GM19328 (cell line): ENCODE data around the gene FAM210B.
"Not testable (repeated sequence)": the region's sequence is repeated elsewhere in the genome, so short reads cannot be mapped to it uniquely, and the experiment has no call there.

Experiments used
- ATAC-seq: cut with Tn5 transposase; IDR thresholded peaks from one replicate; pipeline ENCODE4 v1.9.1; 2021; ENCODE audit warnings: mild to moderate bottlenecking, moderate library complexity; ENCODE audit not compliant: unreplicated experiment

Gene FAM210B

GRCh38 chr20:56358600-56359211 lies at the start of gene FAM210B:
FAM210B (plus strand) TSS chr20:56358974; CDS start chr20:56359006, 32 bp downstream.
- peak; percentile 98 for ATAC-seq

GRCh38 chr20:56316051-56316450 lies 42.7 kb upstream of the FAM210B start:
- ATAC-seq, result no peak

GRCh38 chr20:56316483-56316882 lies 42.3 kb upstream of the FAM210B start:
- no peak for ATAC-seq

GRCh38 chr20:56322681-56323080 lies 36.1 kb upstream of the FAM210B start:
- ATAC-seq, result no peak

DNA sequence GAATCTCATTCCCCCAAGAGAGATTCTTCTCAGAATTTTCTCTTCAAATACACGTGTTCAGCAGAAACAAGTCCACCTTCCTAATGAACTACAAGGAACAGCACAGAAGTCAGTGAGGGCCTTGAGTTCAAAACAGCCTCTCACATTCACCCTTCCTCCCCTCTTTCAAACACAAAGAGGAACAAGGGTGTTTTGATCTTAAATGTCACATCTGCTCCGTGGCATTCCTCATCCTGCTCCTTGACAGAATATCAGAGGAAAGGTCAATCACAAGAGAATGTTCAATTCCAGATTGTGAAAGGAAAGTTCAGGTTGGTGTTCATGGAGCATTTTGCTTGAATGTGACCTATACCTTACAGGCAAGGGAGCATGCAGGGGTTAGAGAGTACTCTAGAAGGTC lies 35.6 kb upstream of the FAM210B start:
- ATAC-seq, result no peak

DNA sequence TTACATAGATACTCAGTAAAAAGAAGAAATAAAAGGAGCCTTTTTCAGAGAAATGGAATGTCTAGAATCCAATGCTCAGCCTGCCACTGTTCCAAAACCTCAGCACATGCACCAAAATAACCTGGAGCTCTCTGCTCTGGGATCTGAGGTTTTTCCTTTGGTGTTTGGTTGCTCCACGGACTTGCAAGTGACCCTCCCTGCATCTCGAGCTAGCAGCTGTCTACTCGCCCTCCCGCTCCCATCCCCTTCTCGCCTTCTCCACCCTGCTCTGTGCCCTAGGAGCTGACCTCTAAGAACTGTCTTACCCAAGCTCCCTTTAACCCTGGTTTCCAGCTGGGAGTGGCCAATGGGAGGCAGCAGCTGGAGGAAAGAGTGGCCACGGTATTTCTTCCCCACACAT lies 35.1 kb upstream of the FAM210B start:
- no peak for ATAC-seq

- ATAC-seq, result no peak
These were observed 34.0 kb upstream of the FAM210B start for GRCh38 chr20:56324806-56325205.

DNA sequence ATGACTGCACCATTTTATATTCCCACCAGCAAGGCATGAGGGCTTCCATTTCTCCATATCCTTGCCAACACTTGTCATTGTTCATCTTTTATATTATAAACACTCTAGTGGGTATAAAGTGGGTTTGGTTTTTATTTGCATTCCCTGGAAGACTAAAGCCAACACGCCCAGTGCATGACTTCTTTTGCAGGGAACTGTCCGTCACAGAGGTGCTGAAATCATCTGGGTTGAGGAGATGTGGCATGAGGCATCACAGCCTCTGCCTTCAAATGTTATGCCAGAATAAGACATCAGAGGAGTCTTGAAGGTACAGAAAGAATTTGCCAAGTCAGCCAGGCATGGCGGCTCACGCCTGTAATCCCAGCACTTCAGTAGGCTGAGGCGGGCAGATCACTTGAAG lies 29.9 kb upstream of the FAM210B start:
- ATAC-seq, result no peak

- not testable (repeated sequence) for ATAC-seq
These were observed 22.1 kb upstream of the FAM210B start for GRCh38 chr20:56336709-56337108.

GRCh38 chr20:56342783-56343182 lies 16.0 kb upstream of the FAM210B start:
- no peak for ATAC-seq

DNA sequence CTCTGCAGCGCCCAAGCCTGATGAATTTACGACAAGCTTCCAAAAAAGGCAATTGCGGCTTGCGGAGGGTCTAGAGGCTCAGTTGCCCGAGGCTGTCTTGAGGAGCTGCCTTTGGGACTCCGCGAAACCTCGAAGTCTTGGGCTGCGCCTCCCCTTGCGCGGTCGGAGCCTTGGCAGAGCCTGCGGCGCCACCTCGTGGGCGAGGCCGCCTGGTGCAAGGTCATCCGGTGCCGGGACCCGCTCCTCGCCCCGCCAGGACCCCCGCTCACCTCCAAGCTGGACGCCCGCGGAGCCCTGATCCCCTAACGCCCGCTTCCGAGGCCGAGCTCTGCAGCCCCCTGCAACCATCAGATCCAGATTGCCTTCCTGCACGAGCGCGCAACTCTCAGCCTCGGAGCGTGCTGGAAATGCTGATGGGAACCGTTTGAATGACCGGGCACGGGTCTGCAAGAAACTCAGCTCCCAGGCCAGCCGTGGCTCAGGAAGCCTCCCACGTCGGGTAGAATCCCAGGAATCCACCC lies 14.9 kb upstream of the FAM210B start:
- ATAC-seq, result no peak

DNA sequence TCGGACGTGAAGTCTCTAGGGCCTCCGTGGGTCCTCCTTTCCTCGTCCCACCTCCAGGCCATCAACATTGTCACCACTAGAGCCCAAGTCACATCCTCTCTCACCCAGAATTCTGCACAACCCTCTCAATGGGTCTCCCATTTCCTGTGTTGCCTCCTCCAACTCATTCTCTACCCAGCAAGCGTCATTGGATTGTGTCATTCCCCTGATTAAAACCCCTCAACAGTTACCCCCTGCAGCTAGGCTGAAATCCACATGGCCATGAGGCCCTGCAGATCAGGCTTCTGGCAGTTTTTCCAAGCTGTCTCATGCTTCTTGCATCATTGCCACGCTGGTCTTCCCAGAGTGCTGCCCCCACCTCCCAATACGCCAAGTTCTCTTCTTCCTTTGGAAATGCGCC lies 12.9 kb upstream of the FAM210B start:
- ATAC-seq, result no peak

GRCh38 chr20:56347628-56348304 lies 11.0 kb upstream of the FAM210B start:
- ATAC-seq, result no peak

GRCh38 chr20:56348305-56348693 lies 10.5 kb upstream of the FAM210B start:
- ATAC-seq, result no peak

- no peak for ATAC-seq
These were observed 10.0 kb upstream of the FAM210B start for GRCh38 chr20:56348746-56349145.

GRCh38 chr20:56350842-56351241 lies 7.9 kb upstream of the FAM210B start:
- ATAC-seq, result no peak

DNA sequence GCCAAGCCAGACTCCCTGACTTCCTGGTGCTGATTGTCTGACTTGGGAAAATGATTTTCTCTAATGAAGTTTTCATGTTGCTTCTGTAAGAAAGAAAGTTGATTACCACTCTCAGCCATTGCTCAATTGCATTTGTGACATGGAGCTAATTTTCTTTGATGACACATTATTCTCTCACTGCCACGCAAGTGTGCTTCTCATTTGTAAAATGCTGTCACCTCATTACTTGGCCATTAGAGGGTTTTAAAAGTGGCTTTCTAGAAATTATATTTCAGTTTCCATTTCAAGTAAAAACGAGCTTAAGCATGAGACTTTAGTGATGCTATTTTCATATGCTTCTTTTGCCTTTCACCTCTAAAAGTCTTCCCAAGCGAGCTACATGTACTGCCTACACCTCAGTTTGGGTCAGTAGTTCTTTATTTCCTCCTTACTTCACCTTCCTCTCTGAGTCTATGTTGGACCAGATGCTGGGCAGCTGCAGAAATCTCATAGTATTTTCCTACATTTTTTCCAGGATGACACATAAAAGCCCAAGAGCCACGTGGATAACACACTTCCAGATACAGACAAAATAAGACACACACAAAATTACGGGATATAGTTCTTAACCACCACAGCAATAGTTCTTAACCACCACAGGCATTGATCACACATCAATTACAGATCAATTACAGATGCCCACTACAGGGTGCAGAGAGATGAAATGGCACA lies 6.3 kb upstream of the FAM210B start:
- no peak for ATAC-seq

DNA sequence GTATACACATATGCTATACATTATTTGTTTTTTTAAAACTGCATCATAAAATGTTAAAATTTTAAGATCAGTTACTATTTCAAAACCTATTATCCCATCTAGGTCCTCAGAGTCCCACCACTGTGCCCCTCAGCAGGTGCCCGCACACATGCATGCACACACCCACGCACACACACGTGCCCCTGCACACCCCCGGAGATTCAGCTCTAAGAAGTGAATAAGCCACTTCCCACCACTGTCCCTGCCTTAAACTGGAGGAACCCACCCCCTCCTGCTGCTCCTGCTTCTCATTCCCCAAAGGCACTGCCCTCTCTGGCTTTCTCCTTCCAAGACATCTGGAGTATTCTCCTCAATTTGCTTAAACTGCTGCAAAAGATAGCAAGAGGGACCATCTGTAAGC lies 5.4 kb upstream of the FAM210B start:
- ATAC-seq, result no peak

DNA sequence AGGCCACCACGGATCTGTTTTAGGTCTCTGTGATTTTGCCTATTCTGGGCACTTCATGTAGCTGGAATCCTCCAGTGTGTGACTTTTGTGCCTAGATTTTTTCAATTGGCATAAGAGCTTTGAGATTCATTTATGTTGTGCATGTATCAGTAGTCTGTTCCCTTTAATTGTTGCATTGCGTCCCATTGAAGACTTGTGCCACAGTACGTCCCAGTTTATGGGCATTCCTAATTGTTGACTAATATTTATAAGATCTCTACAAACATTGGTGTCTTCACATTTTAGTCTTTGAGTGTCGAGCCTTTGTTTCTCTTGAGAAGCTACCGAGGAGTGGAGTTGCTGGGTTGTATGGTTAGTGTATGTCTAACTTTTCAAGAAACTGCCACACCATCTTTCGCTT lies 704 bp upstream of the FAM210B start:
- ATAC-seq, result no peak

DNA sequence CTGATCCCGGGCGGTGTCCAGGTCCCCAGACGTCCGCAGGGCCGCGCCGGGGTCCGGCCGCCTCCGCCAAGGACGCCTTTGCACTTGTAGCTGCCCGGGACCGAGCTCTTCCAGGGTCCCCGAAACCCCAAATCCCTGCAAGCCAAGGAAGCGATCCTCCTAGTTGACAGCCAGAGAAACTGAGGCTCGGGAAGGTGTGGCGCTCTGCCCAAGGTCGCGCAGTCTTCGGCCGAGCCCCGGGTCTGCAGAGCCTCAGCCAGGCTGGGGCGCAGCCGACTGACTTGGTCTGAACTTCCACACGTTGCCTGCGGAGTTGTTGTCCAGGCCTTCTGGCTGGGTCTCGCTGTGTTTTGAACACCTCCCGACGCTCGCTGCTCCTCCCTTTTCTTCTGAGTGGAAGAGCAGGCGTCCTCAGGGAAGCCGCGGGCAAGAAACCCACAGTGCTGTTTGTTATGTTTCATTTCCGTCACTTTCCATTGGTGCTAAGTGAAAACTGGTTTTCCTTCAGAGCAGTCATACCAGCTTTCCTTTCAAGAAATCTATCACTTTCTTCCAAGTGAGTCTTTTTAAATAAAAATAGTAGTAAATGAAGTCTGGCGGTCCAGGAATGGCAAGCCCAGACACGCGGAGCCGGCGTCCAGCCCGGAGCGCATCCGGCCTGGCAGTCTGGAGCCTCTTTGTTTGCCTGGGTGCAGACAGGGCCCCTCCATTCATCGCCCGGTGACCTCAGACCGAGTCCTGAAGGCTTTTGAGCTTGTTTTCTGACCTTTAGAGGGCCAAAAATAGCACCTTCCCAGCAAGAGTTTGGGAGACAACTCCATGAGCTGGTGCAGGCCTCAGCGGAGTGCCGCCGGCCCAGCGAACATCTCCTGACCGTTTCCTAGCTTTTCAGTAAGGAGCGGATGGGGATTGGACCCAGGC lies 698 bp downstream of the FAM210B start:
- ATAC-seq, result peak; percentile 17
